ENCODE data around the gene CSPG4. TPM values are rescaled to one million over a fixed set of nuclear protein-coding genes. Genes with fewer than 3 reads are reported as not detected.

CSPG4 gene
- total RNA-seq, 1 donor from 2014 or later = 0.18 TPM

DNA sequence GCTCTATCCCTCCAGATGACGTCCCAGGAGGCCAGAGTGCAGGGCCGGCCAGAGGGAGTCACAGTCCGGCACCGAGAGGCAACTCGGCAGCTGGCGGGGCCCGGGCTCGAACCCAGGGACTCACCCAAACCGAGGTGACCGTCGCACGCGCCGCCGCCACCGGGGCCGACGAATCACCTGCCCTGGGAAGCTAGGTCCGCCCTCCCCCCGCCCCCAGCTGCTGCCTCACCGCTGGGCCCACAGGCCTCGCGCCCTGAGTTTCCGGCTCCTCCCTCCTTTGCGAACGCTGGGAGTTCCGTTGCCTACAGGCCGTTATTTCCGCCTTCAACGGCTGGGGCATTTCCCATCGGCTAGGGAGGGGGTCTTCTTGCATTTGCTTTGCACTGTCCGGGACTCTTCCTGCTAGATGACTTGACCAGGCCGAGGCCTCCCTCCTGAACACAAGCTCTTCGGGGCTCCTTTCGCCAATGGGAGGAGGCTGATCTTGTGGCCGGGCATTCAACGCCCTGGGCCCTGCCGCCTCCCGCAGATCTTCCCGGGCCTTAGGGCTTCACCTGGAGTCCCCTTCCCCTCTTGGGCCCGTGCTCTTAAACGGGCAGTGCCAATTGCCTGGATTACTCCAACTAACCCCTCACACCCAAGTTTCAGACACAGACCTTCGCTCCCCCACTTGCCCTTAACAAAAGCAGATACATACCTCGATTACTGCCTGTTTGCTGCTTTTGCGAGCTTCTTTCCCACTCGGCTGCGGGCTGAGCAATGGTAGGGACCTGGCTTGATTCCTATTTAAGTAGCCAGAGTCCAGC, 86.9 kb downstream of the CSPG4 start, which contains the start of gene SNUPN:
SNUPN (minus strand) TSS at position 184 of the 806 bp plus-strand sequence. CDS start 4,674 bp downstream, outside the sequence.
- peak; percentile 88 for DNase-seq (ENCODE audit: low spot score)
- TF ChIP-seq, protein P1, sequence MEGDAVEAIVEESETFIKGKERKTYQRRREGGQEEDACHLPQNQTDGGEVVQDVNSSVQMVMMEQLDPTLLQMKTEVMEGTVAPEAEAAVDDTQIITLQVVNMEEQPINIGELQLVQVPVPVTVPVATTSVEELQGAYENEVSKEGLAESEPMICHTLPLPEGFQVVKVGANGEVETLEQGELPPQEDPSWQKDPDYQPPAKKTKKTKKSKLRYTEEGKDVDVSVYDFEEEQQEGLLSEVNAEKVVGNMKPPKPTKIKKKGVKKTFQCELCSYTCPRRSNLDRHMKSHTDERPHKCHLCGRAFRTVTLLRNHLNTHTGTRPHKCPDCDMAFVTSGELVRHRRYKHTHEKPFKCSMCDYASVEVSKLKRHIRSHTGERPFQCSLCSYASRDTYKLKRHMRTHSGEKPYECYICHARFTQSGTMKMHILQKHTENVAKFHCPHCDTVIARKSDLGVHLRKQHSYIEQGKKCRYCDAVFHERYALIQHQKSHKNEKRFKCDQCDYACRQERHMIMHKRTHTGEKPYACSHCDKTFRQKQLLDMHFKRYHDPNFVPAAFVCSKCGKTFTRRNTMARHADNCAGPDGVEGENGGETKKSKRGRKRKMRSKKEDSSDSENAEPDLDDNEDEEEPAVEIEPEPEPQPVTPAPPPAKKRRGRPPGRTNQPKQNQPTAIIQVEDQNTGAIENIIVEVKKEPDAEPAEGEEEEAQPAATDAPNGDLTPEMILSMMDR (IDR thresholded peaks at IDR 0.05; ENCODE audit: unreplicated experiment) = no peak
- Mint-ChIP-seq H3K36me3 (ENCODE audit: low read depth, unreplicated experiment) (peaks cover 3% of the 10 kb centered on the region), H3K27ac (ENCODE audit: unreplicated experiment) (peak within 1 kb of the TSS; percentile 94), H3K4me3 (ENCODE audit: unreplicated experiment) (peak within 1 kb of the TSS; percentile 93), H3K27me3 (ENCODE audit: unreplicated experiment) (no peaks in the 10 kb centered on the region), H3K9me3 (ENCODE audit: unreplicated experiment) (no peaks in the 10 kb centered on the region), H3K4me1 (ENCODE audit: unreplicated experiment) (peaks cover 11% of the 10 kb centered on the region)

Other genes starting within 250 kb of the CSPG4 start
- 41.9 TPM for gene PTPN9, start 133.5 kb downstream of the CSPG4 start, total RNA-seq (ENCODE audit: unreplicated experiment)
- 16.5 TPM for gene SNUPN, start 87.1 kb downstream of the CSPG4 start, total RNA-seq (ENCODE audit: unreplicated experiment)
- gene IMP3, start 72.6 kb downstream of the CSPG4 start, total RNA-seq (ENCODE audit: unreplicated experiment) = 33.5 TPM
- gene SNX33, start 64.9 kb downstream of the CSPG4 start, total RNA-seq (ENCODE audit: unreplicated experiment) = 17.3 TPM
- gene UBE2Q2, start 130.6 kb upstream of the CSPG4 start, total RNA-seq (ENCODE audit: unreplicated experiment) = 28.9 TPM
- 31.6 TPM for gene FBXO22, start 191.0 kb upstream of the CSPG4 start, total RNA-seq (ENCODE audit: unreplicated experiment)

Data from endothelial cell (in vitro differentiated cells).